ENCODE results near the gene KLF16. TPM values are rescaled to one million over a fixed set of nuclear protein-coding genes. Genes with fewer than 3 reads are reported as not detected.

The KLF16 gene
- total RNA-seq, 1 donor from 2014 or later: 26.3 TPM

DNA sequence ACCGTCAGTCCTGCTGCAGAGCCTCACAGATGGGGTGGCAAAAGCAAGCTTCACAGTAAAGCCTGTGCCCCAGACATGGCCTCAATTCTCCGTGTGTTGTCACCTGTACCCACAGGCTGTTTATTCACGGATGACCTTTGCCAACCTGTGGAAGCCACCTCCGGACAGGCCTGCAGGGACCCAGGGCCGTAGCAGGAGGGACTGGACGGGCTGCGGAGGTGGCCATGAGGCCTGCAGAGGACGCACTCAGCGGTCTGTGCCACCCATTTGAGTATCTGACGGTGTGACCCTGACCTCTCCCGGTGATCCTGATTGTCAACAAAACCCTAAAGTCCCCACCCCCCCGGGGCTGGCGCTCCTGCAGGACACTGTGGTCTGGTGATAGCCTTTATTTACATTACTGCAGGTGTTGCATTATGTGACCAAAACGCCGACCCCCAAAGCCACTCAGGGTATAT is 7.8 kb upstream of the KLF16 start:
- no peak for TF ChIP-seq CTCF (IDR thresholded peaks at IDR 0.05)

DNA sequence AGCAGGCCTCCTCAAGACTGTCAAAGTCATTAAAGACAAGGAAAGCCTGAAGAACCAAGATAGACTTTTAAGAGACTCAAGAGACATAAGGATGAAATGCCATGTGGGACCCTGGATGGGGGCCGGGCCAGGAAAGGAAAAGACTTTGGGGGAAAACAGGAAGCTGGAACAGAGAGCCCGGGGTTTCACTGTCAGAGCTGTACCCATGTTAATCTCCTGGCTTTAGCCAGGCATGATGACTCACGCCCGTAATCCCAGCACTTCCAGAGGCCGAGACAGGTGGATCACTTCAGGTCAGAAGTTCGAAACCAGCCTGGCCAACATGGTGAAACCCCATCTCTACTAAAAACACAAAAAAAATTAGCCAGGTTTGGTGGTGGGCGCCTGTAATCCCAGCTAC is 5.6 kb upstream of the KLF16 start:
- no peak for TF ChIP-seq CTCF (IDR thresholded peaks at IDR 0.05)
- Mint-ChIP-seq H3K36me3 (ENCODE audit: unreplicated experiment) (no peaks in the 10 kb centered on the region), H3K4me3 (ENCODE audit: unreplicated experiment) (no peak overlapping the region), H3K4me1 (ENCODE audit: unreplicated experiment) (peaks cover 7% of the 10 kb centered on the region), H3K27ac (ENCODE audit: unreplicated experiment) (no peak overlapping the region), H3K9me3 (ENCODE audit: unreplicated experiment) (no peaks in the 10 kb centered on the region), H3K27me3 (ENCODE audit: unreplicated experiment) (no peaks in the 10 kb centered on the region)
- no peak for DNase-seq (ENCODE audit: extremely low spot score, unreplicated experiment)

More for the DNA sequence above, 7.8 kb upstream of the KLF16 start:
- Mint-ChIP-seq H3K4me3 (ENCODE audit: unreplicated experiment) (no peak overlapping the region), H3K4me1 (ENCODE audit: unreplicated experiment) (peaks cover 22% of the 10 kb centered on the region), H3K27ac (ENCODE audit: unreplicated experiment) (no peak overlapping the region), H3K27me3 (ENCODE audit: unreplicated experiment) (no peaks in the 10 kb centered on the region), H3K9me3 (ENCODE audit: unreplicated experiment) (no peaks in the 10 kb centered on the region), H3K36me3 (ENCODE audit: unreplicated experiment) (no peaks in the 10 kb centered on the region)
- no peak for DNase-seq (ENCODE audit: extremely low spot score, unreplicated experiment)

DNA sequence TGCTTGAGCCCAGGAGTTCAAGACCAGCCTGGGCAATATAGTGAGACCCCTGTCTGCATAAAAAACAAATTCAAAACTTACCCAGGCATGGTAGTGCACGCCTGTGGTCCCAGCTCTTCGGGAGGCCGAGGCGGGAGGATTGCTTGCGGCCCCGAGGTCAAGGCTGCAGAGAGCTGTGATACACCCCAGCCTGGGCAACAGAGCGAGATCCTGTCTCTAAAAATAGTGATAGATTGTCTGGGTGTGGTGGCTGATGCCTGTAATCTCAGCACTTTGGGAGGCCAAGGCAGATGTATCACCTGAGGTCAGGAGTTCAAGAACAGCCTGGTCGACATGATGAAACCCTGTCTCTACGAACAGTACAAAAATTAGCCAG is 4.0 kb upstream of the KLF16 start:
- peaks cover 4% of the 10 kb centered on the region for H3K4me1 Mint-ChIP-seq (ENCODE audit: unreplicated experiment)
- H3K9me3 Mint-ChIP-seq (ENCODE audit: unreplicated experiment): no peaks in the 10 kb centered on the region
- H3K27ac Mint-ChIP-seq (ENCODE audit: unreplicated experiment): no peak overlapping the region
- H3K36me3 Mint-ChIP-seq (ENCODE audit: unreplicated experiment): no peaks in the 10 kb centered on the region
- no peak for TF ChIP-seq CTCF (IDR thresholded peaks at IDR 0.05)
- no peaks in the 10 kb centered on the region for H3K27me3 Mint-ChIP-seq (ENCODE audit: unreplicated experiment)
- no peak for DNase-seq (ENCODE audit: extremely low spot score, unreplicated experiment)
- no peak overlapping the region for H3K4me3 Mint-ChIP-seq (ENCODE audit: unreplicated experiment)

DNA sequence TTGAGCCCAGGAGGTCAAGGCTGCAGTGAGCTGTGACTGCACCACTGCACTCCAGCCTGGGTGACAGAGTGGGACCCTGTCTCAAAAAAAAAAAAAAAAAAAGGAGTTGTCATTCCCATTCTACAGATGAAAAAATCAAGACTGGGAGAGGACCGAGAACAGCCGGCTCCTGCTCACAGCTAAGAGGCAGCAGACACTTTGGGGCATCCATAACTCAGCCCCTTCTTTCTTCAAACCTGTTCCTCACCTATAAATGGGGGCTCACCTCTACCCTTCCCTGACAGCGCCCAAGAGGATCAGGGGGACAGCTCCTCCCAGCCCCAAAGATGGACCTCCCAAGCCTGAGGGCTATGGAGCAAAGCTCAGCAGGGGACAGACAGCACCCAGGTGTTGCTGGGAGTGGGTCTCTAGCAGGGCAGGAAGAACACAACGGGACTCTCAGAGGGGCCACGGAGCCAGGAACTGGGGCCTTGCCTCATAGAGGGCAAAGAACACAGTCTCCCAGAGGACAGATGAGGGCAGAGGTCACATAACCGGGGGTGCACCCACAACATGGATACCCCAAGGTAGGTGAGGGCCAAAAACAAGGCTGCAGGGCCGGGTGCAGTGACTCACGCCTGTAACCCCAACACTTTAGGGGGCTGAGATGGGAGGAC is 3.4 kb upstream of the KLF16 start:
- H3K4me3 Mint-ChIP-seq (ENCODE audit: unreplicated experiment): no peak overlapping the region
- no peaks in the 10 kb centered on the region for H3K27me3 Mint-ChIP-seq (ENCODE audit: unreplicated experiment)
- H3K36me3 Mint-ChIP-seq (ENCODE audit: unreplicated experiment): no peaks in the 10 kb centered on the region
- TF ChIP-seq CTCF (IDR thresholded peaks at IDR 0.05): no peak
- H3K9me3 Mint-ChIP-seq (ENCODE audit: unreplicated experiment): no peaks in the 10 kb centered on the region
- no peak for DNase-seq (ENCODE audit: extremely low spot score, unreplicated experiment)
- H3K4me1 Mint-ChIP-seq (ENCODE audit: unreplicated experiment): peaks cover 9% of the 10 kb centered on the region
- H3K27ac Mint-ChIP-seq (ENCODE audit: unreplicated experiment): no peak overlapping the region

DNA sequence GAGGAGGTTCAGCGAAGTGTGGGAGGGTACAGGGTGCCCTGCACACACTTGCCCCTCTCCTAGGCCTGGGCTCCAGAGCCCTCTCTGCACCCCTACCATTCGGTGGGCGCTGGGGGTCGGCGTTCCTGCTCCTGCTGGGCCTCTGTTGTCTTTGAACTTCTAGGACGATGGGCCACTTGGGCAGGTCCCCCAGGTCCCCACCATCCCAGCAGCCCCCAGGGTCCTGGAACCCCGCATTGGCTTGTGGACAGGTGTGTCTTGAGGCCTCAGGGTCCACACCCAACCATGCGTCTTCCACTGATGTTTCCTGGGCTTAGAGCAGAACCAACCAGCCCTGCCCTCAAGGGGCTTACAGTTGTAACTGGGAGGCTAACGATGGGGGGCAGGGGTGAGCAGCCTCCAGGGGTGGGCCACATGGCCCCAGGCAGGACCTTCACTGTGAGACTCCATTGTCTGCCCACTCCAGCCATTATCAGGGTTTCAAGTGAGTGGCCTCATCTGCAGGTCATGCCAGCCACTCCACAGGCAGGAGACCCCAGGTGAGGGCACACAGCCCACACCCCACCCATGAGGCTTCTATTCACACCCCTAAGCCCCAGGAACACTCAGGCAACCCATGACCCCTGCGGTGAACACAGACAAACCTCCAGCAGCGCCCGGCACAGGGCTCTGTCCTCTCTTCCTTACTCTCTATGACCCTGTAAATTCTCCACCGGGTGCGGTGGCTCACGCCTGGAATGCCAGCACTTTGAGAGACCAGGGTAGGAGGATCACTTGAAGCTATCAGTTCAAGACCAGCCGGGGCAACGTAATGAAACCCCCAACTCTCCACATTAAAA is 2.0 kb upstream of the KLF16 start:
- TF ChIP-seq CTCF (IDR thresholded peaks at IDR 0.05): no peak
- DNase-seq (ENCODE audit: extremely low spot score, unreplicated experiment): no peak

More for the DNA sequence above, 2.0 kb upstream of the KLF16 start:
- peak overlapping the region; percentile 62 for H3K4me3 Mint-ChIP-seq (ENCODE audit: unreplicated experiment)
- no peaks in the 10 kb centered on the region for H3K27me3 Mint-ChIP-seq (ENCODE audit: unreplicated experiment)
- H3K36me3 Mint-ChIP-seq (ENCODE audit: unreplicated experiment): no peaks in the 10 kb centered on the region
- H3K4me1 Mint-ChIP-seq (ENCODE audit: unreplicated experiment): peaks cover 23% of the 10 kb centered on the region
- peak overlapping the region; percentile 31 for H3K27ac Mint-ChIP-seq (ENCODE audit: unreplicated experiment)
- no peaks in the 10 kb centered on the region for H3K9me3 Mint-ChIP-seq (ENCODE audit: unreplicated experiment)
